ENCODE data around the gene ZNF462. TPM values are rescaled to one million over a fixed set of nuclear protein-coding genes. Genes with fewer than 3 reads are reported as not detected.
A peak's percentile ranks its signal among the peaks of the same experiment; 100 is the strongest.

The ZNF462 gene
- total and polyA plus RNA-seq, 2 of the 4 experiments (the other 2 are of a cell fraction): 6.1 to 18.8 TPM

- H3K18ac ChIP-seq (ENCODE audit: low read depth, low read length): no peak overlapping the region
- H3K14ac ChIP-seq (replicated peaks; ENCODE audit: low read depth, low read length): no peak overlapping the region
- no peak overlapping the region for H3K4ac ChIP-seq (ENCODE audit: low read depth, low read length)
- peaks cover 10% of the 10 kb centered on the region; the same call in 1 of the 2 replicates for H3K9me1 ChIP-seq (ENCODE audit: insufficient read depth, low read length)
- H3K4me2 ChIP-seq (ENCODE audit: low read depth, low read length): no peak overlapping the region
- ChIA-PET CTCF (interaction anchor here (1.0 kb wide), 1 partner anchor 13 kb away, joined by 3 read pairs; no protein-coding TSS in a partner anchor), POLR2A (ENCODE audit: unreplicated experiment) (no interaction called here)
- H3K4me1 ChIP-seq (ENCODE audit: control insufficient read depth, insufficient read depth, low read length): peaks cover 3% of the 10 kb centered on the region; the same call in 1 of the 2 replicates
- no peaks in the 10 kb centered on the region for H4K20me1 ChIP-seq (ENCODE audit: insufficient read depth, low read length)
- no peak overlapping the region; the same call in 1 of the 2 replicates for H4K5ac ChIP-seq (ENCODE audit: low read depth, low read length)
- H3K27me3 ChIP-seq (ENCODE audit: control insufficient read depth, insufficient read depth, low read length): no peaks in the 10 kb centered on the region
- H3K23ac ChIP-seq (ENCODE audit: low read depth, low read length): no peak overlapping the region
- no peak overlapping the region for H3K9ac ChIP-seq (ENCODE audit: low read depth, low read length)
- H4K8ac ChIP-seq (ENCODE audit: low read depth in 2 of 2, low read length in 2 of 2): no peak overlapping the region
- no peaks in the 10 kb centered on the region for H3K79me1 ChIP-seq (ENCODE audit: low read depth in 1 of 2, low read length in 2 of 2)
- in situ Hi-C loops (cut with MboI; ENCODE audit: low sequenced_read_pairs) (no loop called here), intact Hi-C loops (cut with micrococcal nuclease) (no loop called here), dilution Hi-C loops (cut with HindIII; ENCODE audit: low sequenced_read_pairs, unreplicated experiment) (no loop called here)
- no peak overlapping the region for H4K91ac ChIP-seq (ENCODE audit: insufficient read depth, low read depth, low read length)
- no CpG with 5 or more reads among the region's 3 CpGs for WGBS, 2 experiments (ENCODE audit: extremely low coverage in 2 of 2, insufficient read length in 1 of 2)
- no peak overlapping the region for H2BK15ac ChIP-seq (ENCODE audit: low read depth, low read length)
- no peak overlapping the region for H2AFZ ChIP-seq (replicated peaks; ENCODE audit: low read length, poor library complexity)
- H3K9me3 ChIP-seq (ENCODE audit: control insufficient read depth, insufficient read depth, low read length): no peaks in the 10 kb centered on the region
- H3K56ac ChIP-seq (ENCODE audit: extremely low read depth, insufficient read depth, low read length): no peak overlapping the region
- no peak overlapping the region for H3K27ac ChIP-seq (ENCODE audit: insufficient read depth, low read length)
- H3K36me3 ChIP-seq (ENCODE audit: control insufficient read depth, insufficient read depth, low read length): peaks cover 7% of the 10 kb centered on the region; the same call in 1 of the 2 replicates
- no peak overlapping the region for H2AK5ac ChIP-seq (ENCODE audit: low read depth, low read length)
- DNase-seq: no peak
- TF ChIP-seq FOS (IDR thresholded peaks at IDR 0.05; ENCODE audit: low read depth, low read length): no peak
- TF ChIP-seq BHLHE40 (IDR thresholded peaks at IDR 0.05; ENCODE audit: low read depth, low read length): no peak
- no peak for TF ChIP-seq RCOR1 (IDR thresholded peaks at IDR 0.05; ENCODE audit: insufficient replicate concordance, low read length)
- TF ChIP-seq CHD1 (IDR thresholded peaks at IDR 0.05; ENCODE audit: low read depth, low read length): no peak
- TF ChIP-seq RAD21 (IDR thresholded peaks at IDR 0.05; ENCODE audit: low read length): no peak
- no peak for TF ChIP-seq ELK1 (IDR thresholded peaks at IDR 0.05; ENCODE audit: borderline replicate concordance, low read depth, low read length)
- no peak for TF ChIP-seq MXI1 (IDR thresholded peaks at IDR 0.05; ENCODE audit: borderline replicate concordance, low read depth, low read length)
- no peak for TF ChIP-seq MAFK (IDR thresholded peaks at IDR 0.05; ENCODE audit: low read depth, low read length)
- TF ChIP-seq SMC3 (IDR thresholded peaks at IDR 0.05; ENCODE audit: low read depth, low read length): no peak
- TF ChIP-seq CEBPB (IDR thresholded peaks at IDR 0.05; ENCODE audit: low read depth, low read length): no peak
- TF ChIP-seq MAZ (IDR thresholded peaks at IDR 0.05; ENCODE audit: borderline replicate concordance, low read depth, low read length): no peak
- H2BK120ac ChIP-seq (ENCODE audit: low read depth, low read length): no peak overlapping the region
- no peak overlapping the region for H2AK9ac ChIP-seq (replicated peaks; ENCODE audit: low read depth, low read length, poor library complexity)
- H2BK20ac ChIP-seq (ENCODE audit: low read depth, low read length): no peak overlapping the region
- no peak overlapping the region for H2BK5ac ChIP-seq (ENCODE audit: low read depth, low read length, poor library complexity, severe bottlenecking)
- no TSS peak for BruUV-seq (replicated peaks)
- 0 out of 2 replicates have a peak, but pooled peaks have one; percentile 7 for ATAC-seq (ENCODE audit: low read depth)
- H3K4me3 ChIP-seq (ENCODE audit: insufficient read depth, low read depth, low read length): no peak overlapping the region
These were observed 92.2 kb downstream of the ZNF462 start for GRCh38 chr9:106954974-106955850.
